Measurements from ENCODE around the gene FZD4. TPM values are rescaled to one million over a fixed set of nuclear protein-coding genes. Genes with fewer than 3 reads are reported as not detected.

The FZD4 gene
- total RNA-seq, 1 donor from 2014 or later, result 11.9 TPM

DNA sequence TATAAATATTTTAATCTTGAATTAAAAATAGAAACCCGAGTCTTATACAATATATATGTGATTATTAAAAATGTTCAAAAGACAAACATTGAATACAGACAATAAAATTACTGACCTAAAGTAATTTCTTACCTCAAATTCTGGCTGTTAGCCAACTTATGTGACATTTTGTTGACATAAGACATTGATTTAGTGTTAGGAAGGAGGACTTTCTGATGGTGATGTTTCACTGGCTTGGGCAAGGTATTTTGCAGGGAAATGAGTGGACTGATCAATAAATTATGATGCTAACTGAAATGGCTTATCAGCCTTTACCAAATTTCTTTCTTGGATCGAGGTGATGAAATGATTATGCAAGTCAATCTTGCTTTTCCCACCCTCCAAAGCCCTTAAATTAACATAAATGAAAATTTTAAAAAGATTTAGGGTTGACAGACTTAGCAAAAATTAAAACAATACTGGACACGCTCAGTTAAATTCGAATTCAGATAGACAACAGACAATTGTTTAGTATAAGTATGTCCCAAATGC lies 33.2 kb upstream of the FZD4 start:
- peaks cover 10% of the 10 kb centered on the region for H3K27me3 Mint-ChIP-seq
- H3K4me1 Mint-ChIP-seq (ENCODE audit: unreplicated experiment), result peaks cover 10% of the 10 kb centered on the region
- DNase-seq (ENCODE audit: extremely low spot score, unreplicated experiment), result no peak
- no peaks in the 10 kb centered on the region for H3K9me3 Mint-ChIP-seq
- H3K36me3 Mint-ChIP-seq, result no peaks in the 10 kb centered on the region
- no peak overlapping the region for H3K4me3 Mint-ChIP-seq
- TF ChIP-seq, protein P1, sequence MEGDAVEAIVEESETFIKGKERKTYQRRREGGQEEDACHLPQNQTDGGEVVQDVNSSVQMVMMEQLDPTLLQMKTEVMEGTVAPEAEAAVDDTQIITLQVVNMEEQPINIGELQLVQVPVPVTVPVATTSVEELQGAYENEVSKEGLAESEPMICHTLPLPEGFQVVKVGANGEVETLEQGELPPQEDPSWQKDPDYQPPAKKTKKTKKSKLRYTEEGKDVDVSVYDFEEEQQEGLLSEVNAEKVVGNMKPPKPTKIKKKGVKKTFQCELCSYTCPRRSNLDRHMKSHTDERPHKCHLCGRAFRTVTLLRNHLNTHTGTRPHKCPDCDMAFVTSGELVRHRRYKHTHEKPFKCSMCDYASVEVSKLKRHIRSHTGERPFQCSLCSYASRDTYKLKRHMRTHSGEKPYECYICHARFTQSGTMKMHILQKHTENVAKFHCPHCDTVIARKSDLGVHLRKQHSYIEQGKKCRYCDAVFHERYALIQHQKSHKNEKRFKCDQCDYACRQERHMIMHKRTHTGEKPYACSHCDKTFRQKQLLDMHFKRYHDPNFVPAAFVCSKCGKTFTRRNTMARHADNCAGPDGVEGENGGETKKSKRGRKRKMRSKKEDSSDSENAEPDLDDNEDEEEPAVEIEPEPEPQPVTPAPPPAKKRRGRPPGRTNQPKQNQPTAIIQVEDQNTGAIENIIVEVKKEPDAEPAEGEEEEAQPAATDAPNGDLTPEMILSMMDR (conservative IDR thresholded peaks at IDR 0.05), result no peak
- no peak overlapping the region for H3K27ac Mint-ChIP-seq

DNA sequence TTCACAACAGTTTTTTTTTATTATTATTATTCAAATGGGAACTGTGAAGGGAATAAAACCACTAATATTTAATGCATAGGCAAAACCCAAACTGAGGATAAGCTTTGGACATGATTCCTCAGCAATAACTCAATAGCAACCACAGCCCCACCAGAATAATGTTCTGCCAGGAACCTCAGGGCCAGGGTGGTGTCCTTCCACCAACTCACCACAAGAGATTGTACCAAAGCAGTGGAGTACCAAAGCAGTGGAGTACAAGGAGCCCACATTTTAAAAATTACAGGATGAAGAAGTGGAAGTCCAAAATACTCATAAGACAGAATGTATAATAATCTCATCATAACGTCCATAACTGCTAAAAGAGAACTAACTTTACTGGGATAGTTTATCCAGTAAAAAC lies 32.5 kb upstream of the FZD4 start:
- H3K27me3 Mint-ChIP-seq, result peaks cover 10% of the 10 kb centered on the region

DNA sequence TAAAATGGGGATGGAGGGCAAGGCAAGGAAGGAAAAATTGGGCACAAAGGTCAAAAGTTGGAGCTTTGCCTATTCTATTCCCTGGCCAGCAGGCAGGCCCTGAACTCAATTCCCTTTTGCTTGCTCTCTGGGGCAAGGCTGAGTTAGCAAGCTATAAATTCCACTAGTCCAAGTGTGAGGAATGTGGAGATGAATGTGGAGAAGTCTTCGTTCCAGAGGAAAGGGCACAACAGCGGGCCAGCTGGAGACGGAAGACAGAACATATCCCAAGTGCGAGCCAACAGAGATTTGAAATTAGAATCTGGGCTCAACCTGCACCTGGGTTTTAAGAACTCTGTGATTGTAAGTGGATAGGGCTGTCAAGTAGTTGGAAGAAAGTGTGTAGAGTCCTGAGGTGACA lies 29.5 kb upstream of the FZD4 start:
- Mint-ChIP-seq H3K4me3 (no peak overlapping the region), H3K4me1 (ENCODE audit: unreplicated experiment) (peaks cover 8% of the 10 kb centered on the region), H3K36me3 (no peaks in the 10 kb centered on the region), H3K27ac (no peak overlapping the region), H3K9me3 (no peaks in the 10 kb centered on the region), H3K27me3 (peaks cover 7% of the 10 kb centered on the region)
- no peak for DNase-seq (ENCODE audit: extremely low spot score, unreplicated experiment)
- TF ChIP-seq, protein P1 (conservative IDR thresholded peaks at IDR 0.05), result no peak

More for the DNA sequence above, 32.5 kb upstream of the FZD4 start:
- Mint-ChIP-seq H3K9me3 (no peaks in the 10 kb centered on the region), H3K27ac (no peak overlapping the region), H3K4me1 (ENCODE audit: unreplicated experiment) (peaks cover 10% of the 10 kb centered on the region), H3K4me3 (no peak overlapping the region), H3K36me3 (no peaks in the 10 kb centered on the region)
- TF ChIP-seq, protein P1 (conservative IDR thresholded peaks at IDR 0.05), result no peak
- DNase-seq (ENCODE audit: extremely low spot score, unreplicated experiment), result no peak

DNA sequence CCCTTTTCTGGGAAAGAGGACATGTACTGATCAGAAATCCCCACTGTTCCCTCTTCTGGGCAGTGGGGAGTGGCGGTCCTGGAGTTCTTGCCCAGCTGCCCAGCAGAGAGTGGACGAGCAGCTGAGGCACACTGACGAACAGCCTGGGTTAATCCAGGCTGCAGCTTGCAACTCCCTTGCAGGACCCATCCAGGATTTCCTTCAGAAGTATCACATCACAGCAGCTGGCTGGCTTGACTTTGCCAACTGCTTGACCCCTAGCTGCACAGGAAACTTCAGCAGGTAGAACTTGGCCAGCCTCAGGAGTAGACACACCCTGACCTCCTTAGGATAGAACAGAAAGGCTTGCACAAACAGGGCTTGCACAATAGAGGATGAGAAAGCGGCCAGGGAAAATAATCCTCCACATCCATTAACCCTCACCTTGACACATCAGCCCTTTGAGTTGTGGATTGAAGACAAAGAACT lies 27.9 kb upstream of the FZD4 start:
- Mint-ChIP-seq H3K4me1 (ENCODE audit: unreplicated experiment) (peaks cover 4% of the 10 kb centered on the region), H3K36me3 (no peaks in the 10 kb centered on the region), H3K9me3 (no peaks in the 10 kb centered on the region), H3K27me3 (no peaks in the 10 kb centered on the region), H3K27ac (no peak overlapping the region), H3K4me3 (no peak overlapping the region)
- TF ChIP-seq, protein P1 (conservative IDR thresholded peaks at IDR 0.05), result no peak
- no peak for DNase-seq (ENCODE audit: extremely low spot score, unreplicated experiment)

GRCh38 chr11:86981777-86982540 lies 26.8 kb upstream of the FZD4 start:
- Mint-ChIP-seq H3K9me3 (no peaks in the 10 kb centered on the region), H3K36me3 (no peaks in the 10 kb centered on the region), H3K27me3 (no peaks in the 10 kb centered on the region), H3K4me1 (ENCODE audit: unreplicated experiment) (peaks cover 4% of the 10 kb centered on the region), H3K27ac (no peak overlapping the region), H3K4me3 (no peak overlapping the region)
- DNase-seq (ENCODE audit: extremely low spot score, unreplicated experiment), result no peak
- TF ChIP-seq, protein P1 (conservative IDR thresholded peaks at IDR 0.05), result no peak

All from type B pancreatic cell (in vitro differentiated cells).